AG10803 (cell line): ENCODE data around the gene KLHL29.
A peak's percentile ranks its signal among the peaks of the same experiment; 100 is the strongest.

Experiments used
- DNase-seq: peaks from one replicate; pipeline ENCODE4 v3.0.0; 2010; ENCODE audit warnings: low read depth
- H3K4me3 ChIP-seq: 2 replicates; pipeline ENCODE4 v1.5.1; 2011; ENCODE audit warnings: mild to moderate bottlenecking, low read length, control low read depth
- TF ChIP-seq, protein P1 (sequence below): conservative IDR thresholded peaks from 2 replicates; pipeline ENCODE4 v1.5.1; 2011; ENCODE audit warnings: mild to moderate bottlenecking, low read length, control low read depth, inconsistent platforms

Gene KLHL29

DNA sequence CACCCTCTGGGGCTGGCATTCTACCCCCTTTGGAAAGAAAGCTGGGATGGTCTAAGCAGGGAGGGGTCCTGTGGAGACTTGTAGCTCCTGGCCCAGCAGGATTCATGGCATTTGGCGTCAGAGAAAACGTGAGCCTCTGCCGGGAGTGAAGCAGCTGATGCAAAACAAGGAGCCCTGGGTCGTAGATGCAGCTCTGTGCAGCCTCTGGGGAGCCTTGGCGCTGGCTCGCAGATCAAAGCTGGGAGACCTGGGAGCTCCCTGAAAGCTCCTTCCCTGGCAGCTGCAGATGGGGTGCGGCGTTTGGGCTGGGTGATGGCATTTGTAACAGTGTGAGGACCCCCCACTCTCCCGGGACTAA, 148.3 kb downstream of the KLHL29 start:
- H3K4me3 ChIP-seq, result no peak overlapping the region
- DNase-seq, result no peak

DNA sequence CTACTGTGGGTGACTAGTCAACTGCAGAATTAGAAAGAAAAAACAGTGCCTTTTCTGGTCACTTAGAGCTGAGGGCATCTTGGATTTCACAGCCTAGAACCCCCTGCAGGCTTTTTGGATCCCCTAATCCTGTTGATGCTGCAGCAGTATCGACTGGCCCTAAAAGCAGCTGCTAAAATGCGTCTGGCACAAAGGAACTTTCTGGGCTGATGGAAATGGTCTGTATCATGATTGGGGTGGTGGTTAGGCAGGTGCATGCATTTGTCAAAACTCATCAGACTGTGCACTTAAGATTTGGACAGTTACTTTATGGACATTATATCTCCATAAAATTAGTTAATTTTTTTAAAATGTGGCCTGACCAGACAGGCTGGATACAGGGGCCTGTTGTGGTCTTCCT, 149.8 kb downstream of the KLHL29 start:
- TF ChIP-seq, protein P1, sequence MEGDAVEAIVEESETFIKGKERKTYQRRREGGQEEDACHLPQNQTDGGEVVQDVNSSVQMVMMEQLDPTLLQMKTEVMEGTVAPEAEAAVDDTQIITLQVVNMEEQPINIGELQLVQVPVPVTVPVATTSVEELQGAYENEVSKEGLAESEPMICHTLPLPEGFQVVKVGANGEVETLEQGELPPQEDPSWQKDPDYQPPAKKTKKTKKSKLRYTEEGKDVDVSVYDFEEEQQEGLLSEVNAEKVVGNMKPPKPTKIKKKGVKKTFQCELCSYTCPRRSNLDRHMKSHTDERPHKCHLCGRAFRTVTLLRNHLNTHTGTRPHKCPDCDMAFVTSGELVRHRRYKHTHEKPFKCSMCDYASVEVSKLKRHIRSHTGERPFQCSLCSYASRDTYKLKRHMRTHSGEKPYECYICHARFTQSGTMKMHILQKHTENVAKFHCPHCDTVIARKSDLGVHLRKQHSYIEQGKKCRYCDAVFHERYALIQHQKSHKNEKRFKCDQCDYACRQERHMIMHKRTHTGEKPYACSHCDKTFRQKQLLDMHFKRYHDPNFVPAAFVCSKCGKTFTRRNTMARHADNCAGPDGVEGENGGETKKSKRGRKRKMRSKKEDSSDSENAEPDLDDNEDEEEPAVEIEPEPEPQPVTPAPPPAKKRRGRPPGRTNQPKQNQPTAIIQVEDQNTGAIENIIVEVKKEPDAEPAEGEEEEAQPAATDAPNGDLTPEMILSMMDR, result no peak
- no peak overlapping the region for H3K4me3 ChIP-seq
- DNase-seq, result no peak

More for the DNA sequence above, 148.3 kb downstream of the KLHL29 start:
- TF ChIP-seq, protein P1, result no peak

DNA sequence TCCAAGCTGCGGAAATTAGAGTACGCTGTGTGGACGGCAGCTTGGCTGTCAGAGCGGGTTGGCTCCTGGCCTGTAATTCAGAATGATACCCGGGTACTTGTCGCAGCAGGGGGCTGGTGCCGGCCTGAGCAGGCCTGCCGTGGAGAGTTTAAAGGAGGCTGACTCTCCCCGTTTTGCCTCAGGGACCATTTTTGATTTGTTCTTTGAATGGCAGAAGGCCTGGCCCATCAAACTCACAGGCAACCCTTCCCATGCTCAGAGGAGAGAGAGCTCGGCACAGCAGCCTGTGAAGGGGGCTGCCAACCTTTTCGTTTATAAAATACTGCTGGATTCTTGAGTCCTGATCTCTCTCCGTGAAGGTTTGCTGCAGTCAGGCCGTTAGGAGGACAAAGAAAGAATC, 151.3 kb downstream of the KLHL29 start:
- DNase-seq, result no peak
- TF ChIP-seq, protein P1, result no peak
- no peak overlapping the region for H3K4me3 ChIP-seq

DNA sequence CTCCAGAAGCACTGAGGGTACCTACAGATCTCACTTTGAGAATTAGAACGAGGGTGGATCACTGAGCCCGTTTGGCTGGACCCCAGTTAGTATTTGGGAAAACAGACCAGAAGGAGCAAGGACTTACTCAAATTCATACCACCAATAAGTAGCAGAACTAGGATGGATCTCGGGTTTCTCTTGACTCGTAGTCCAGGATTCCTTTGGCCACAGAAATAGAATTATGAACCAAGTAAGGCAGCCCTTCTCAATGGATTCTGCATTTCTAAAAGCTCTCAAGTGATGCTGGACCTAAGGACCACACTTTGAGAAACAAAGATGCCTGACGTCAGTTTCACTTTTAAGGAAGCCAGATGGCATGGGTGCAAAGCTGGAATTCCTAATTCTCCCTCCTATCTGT, 153.0 kb downstream of the KLHL29 start:
- H3K4me3 ChIP-seq, result no peak overlapping the region
- peak; percentile 43 for DNase-seq
- TF ChIP-seq, protein P1, result no peak

DNA sequence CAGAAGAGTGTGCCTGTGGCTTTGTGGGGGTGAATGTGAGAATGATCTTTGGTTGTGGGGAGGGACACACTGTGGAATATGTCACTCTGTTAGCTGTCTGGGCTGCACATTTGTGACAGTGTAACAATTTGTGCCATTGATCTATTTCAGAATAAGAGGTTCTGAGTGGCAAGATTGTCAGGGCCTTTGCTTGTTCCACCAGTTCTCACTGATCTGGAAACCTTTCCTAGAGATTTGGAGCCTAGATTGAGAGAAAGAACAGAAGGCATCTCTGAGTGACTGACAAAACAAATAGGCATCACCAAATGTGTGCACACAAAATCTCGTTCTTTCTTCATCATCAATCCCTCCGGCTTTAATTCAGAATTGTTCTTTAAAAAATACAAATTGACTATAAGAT, 153.6 kb downstream of the KLHL29 start:
- TF ChIP-seq, protein P1, result no peak
- no peak overlapping the region for H3K4me3 ChIP-seq
- no peak for DNase-seq

DNA sequence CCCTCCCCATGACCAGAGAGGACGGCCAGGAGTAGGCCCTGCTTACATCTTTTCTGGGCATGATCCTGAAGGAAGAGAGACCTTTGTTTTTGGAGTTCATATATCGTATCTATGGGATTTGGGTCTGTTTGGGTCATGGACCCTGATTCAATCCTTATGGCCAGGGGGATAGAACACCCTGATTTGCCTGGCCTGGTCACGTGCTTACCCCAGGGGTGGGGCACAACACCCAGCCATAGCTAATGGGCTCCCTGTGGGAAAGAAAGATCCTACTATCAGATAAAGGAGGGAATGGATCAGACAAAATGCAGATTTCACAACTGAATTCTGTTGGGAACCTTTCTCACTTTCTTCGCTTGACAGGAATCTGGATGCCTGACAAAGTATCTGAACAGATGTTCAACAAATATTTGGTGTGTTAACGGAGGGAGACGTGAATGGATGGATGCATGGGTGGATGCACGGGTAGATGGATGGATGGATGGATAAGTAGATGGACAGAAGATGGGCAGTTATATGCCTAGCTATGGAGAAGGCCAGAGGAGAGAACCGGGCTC, 155.9 kb downstream of the KLHL29 start:
- H3K4me3 ChIP-seq, result no peak overlapping the region
- no peak for DNase-seq
- TF ChIP-seq, protein P1, result no peak

DNA sequence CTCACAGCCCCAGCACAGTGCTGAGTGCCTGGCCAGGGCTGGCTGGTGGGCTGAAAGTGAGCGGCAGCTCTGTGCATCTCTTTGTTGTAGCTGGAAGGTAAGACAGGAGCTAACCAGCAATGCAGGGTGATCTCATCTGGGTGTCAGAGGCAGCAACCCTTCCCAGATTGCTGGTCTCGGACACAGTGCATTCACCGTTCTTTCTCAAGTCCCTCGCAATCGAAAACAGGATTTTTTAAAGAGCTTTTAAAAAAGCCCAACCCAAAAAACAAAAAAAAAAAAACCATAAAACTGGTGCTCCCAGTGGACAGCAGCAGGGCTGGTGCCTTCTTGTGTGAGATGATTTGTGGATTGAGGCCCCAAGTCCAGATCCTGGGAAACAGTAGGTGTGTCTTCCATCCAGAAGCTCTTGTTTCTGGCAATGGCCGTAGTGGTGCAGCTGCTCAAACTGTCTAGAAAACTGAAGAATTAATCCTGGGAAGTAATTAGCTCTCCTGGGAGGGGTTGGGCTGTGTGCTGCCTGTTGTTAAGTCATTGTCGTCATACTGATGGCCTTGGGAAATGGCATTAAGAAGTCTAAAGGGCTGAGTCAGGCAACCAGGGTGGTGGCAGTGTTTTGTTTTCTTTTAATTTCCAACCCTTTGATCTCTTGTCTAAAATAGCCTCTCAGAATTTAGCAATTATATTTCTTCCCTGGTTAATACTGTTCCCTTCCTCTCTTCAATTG, 156.7 kb downstream of the KLHL29 start:
- TF ChIP-seq, protein P1, result no peak
- no peak overlapping the region for H3K4me3 ChIP-seq

More for the DNA sequence above, 156.7 kb downstream of the KLHL29 start:
- DNase-seq, result peak; percentile 61
